Measurements from ENCODE around the gene HSPB9. TPM values are rescaled to one million over a fixed set of nuclear protein-coding genes. Genes with fewer than 3 reads are reported as not detected.

The HSPB9 gene
- total and polyA plus RNA-seq, 9 of the 15 experiments (the other 6 are each of a cell fraction or from before 2014, with no cell fraction given), result 0.04 to 0.16 (median 0.08) TPM; not detected in 3

GRCh38 chr17:42118545-42118944, 4.1 kb upstream of the HSPB9 start:
- intact Hi-C loops (cut with micrococcal nuclease), result loop anchor here (2.0 kb wide), 1 partner anchor 62 kb away; the partner anchor contains the start of gene KCNH4
- in situ Hi-C loops (cut with MboI), result loop anchor here (25.0 kb wide), 1 partner anchor 381 kb away; the partner anchor contains the start of gene HAP1
- H3K27me3 ChIP-seq (ENCODE audit: control insufficient read depth in 2 of 2, insufficient read depth in 2 of 2, low read length in 2 of 2), result no peaks in the 10 kb centered on the region
- peak; percentile 84 for FAIRE-seq
- no peaks in the 10 kb centered on the region for H3K9me3 ChIP-seq (replicated peaks; ENCODE audit: control insufficient read depth, insufficient read depth, low read depth, low read length)
- H3K4me1 ChIP-seq (replicated peaks in 1 of 2; ENCODE audit: control insufficient read depth in 2 of 2, insufficient read depth in 2 of 2, low read length in 2 of 2), result peaks cover 13 to 52% of the 10 kb centered on the region in 2 experiments
- 85% methylated on average over 2 of the region's 2 CpGs for WGBS (ENCODE audit: insufficient coverage, low coverage, missing lambda C conversion rate)
- H3K4me3 ChIP-seq, result no peak overlapping the region
- H3K4me2 ChIP-seq (ENCODE audit: insufficient read depth, low read length), result no peak overlapping the region
- peaks cover 10% of the 10 kb centered on the region; the same call in 2 of the 3 replicates for H3K79me2 ChIP-seq (ENCODE audit: control insufficient read depth, insufficient read depth, low read length)
- ATAC-seq, result peak; percentile 11; the same call in 1 of the 3 replicates
- ChIA-PET CTCF (ENCODE audit: low intra/inter-chr PET ratio) (interaction anchor here (1.2 to 1.9 kb wide), 2 partner anchors 51 to 63 kb away, joined by 3 to 12 read pairs; partner anchors contain the start of gene KCNH4), POLR2A (interaction anchor here (0.6 to 1.1 kb wide), 3 partner anchors 10 to 95 kb away, joined by 3 read pairs; no protein-coding TSS in a partner anchor)
- H3K36me3 ChIP-seq (ENCODE audit: control insufficient read depth, insufficient read depth, low read length), result peaks cover 58% of the 10 kb centered on the region; the same call in 2 of the 3 replicates
- no peaks in the 10 kb centered on the region for H4K20me1 ChIP-seq (replicated peaks; ENCODE audit: control insufficient read depth, insufficient read depth, low read length)
- peak overlapping the region in 1 of 2 experiments; percentile 2; a peak in 1 of 4 replicates for H3K9ac ChIP-seq (ENCODE audit: insufficient read depth in 1 of 2, low read depth in 2 of 2, low read length in 2 of 2)
- H3K27ac ChIP-seq (ENCODE audit: extremely low read depth, low read depth, low read length), result no peak overlapping the region
- BruUV-seq (replicated peaks), result no TSS peak
- peak; percentile 41 to 59 (median 48) for DNase-seq (ENCODE audit: extremely low read depth in 1 of 4, low spot score in 3 of 4)
- no peak overlapping the region for H2AFZ ChIP-seq (ENCODE audit: low read depth, low read length)
- H3K9me1 ChIP-seq (ENCODE audit: control insufficient read depth, insufficient read depth, low read length), result peaks cover 3% of the 10 kb centered on the region
- TF ChIP-seq KAT7 (CRISPR knock-in tag; IDR thresholded peaks at IDR 0.05; ENCODE audit: borderline replicate concordance), result no peak
- TF ChIP-seq ZBTB1 (CRISPR knock-in tag; IDR thresholded peaks at IDR 0.05; ENCODE audit: borderline replicate concordance, low read depth), result no peak
- TF ChIP-seq RCOR1 (IDR thresholded peaks at IDR 0.05; ENCODE audit: borderline replicate concordance in 1 of 2, low read depth in 2 of 2, low read length in 2 of 2), result no peak
- TF ChIP-seq CTCF (IDR thresholded peaks at IDR 0.05 in 2 of 3, conservative IDR thresholded peaks at IDR 0.05 in 1 of 3; ENCODE audit: insufficient read depth in 2 of 3, low read depth in 1 of 3, low read length in 3 of 3), result peak; percentile 63 to 69 (median 65)
- TF ChIP-seq ID3 (CRISPR knock-in tag; IDR thresholded peaks at IDR 0.05), result no peak
- TF ChIP-seq ID3 (tag; IDR thresholded peaks at IDR 0.05), result no peak
- no peak for TF ChIP-seq KDM4B (IDR thresholded peaks at IDR 0.05; ENCODE audit: borderline replicate concordance in 2 of 2, low read depth in 1 of 2)
- TF ChIP-seq ZNF384 (IDR thresholded peaks at IDR 0.05; ENCODE audit: low read depth, low read length), result no peak
- no peak for TF ChIP-seq ZNF3 (CRISPR knock-in tag; IDR thresholded peaks at IDR 0.05)
- TF ChIP-seq ZBTB34 (CRISPR knock-in tag; IDR thresholded peaks at IDR 0.05), result no peak
- TF ChIP-seq MYC (IDR thresholded peaks at IDR 0.05; ENCODE audit: low read depth, low read length), result no peak
- no peak for TF ChIP-seq MYC (CRISPR knock-in tag; IDR thresholded peaks at IDR 0.05; ENCODE audit: borderline replicate concordance, low read depth)
- TF ChIP-seq KHSRP (IDR thresholded peaks at IDR 0.05), result no peak
- no peak for TF ChIP-seq ZNF717 (CRISPR knock-in tag; IDR thresholded peaks at IDR 0.05)
- TF ChIP-seq RAD21 (CRISPR knock-in tag; conservative IDR thresholded peaks at IDR 0.05 in 1 of 2, IDR thresholded peaks at IDR 0.05 in 1 of 2), result peak; percentile 29 to 58
- TF ChIP-seq SMC3 (conservative IDR thresholded peaks at IDR 0.05; ENCODE audit: insufficient read depth, low read depth, low read length), result peak; percentile 32; the same call in 1 of the 2 replicates
- TF ChIP-seq ASH1L (IDR thresholded peaks at IDR 0.05; ENCODE audit: borderline replicate concordance, low read depth, partially characterized antibody), result no peak
- no peak for TF ChIP-seq NR1H2 (CRISPR knock-in tag; IDR thresholded peaks at IDR 0.05)
